MM.1S (cell line): ENCODE data around the gene XRN1.

Experiments used
- DNase-seq: peaks from one replicate; pipeline ENCODE4 v3.0.0-alpha.2; 2015
- H2AFZ ChIP-seq: fragments of 300-600 bp; sonication (generic); 2 replicates; pipeline ENCODE4 v1.6.0; 2016; ENCODE audit warnings: antibody characterized with exemption, low read length
- H3F3A ChIP-seq: fragments of 300-600 bp; sonication (generic); 2 replicates; pipeline ENCODE4 v1.6.1; 2016; ENCODE audit warnings: mild to moderate bottlenecking, antibody characterized with exemption, low read length, moderate library complexity, mixed read lengths; ENCODE audit not compliant: insufficient read depth
- H3K27ac ChIP-seq: fragments of 300-600 bp; sonication (generic); 2 replicates; pipeline ENCODE4 v1.5.1; 2016; ENCODE audit warnings: mild to moderate bottlenecking, low read length
- H3K27me3 ChIP-seq: fragments of 300-600 bp; sonication (generic); replicated peaks from 2 replicates; pipeline ENCODE4 v1.6.0; 2016; ENCODE audit warnings: low read length; ENCODE audit not compliant: insufficient read depth
- H3K36me3 ChIP-seq: fragments of 300-600 bp; sonication (generic); replicated peaks from 2 replicates; pipeline ENCODE4 v1.6.1; 2016; ENCODE audit warnings: mild to moderate bottlenecking, low read length, mixed read lengths; ENCODE audit not compliant: insufficient read depth
- H3K4me1 ChIP-seq: fragments of 300-600 bp; sonication (generic); 2 replicates; pipeline ENCODE4 v1.6.1; 2016; ENCODE audit warnings: low read length, mixed read lengths
- H3K4me2 ChIP-seq: fragments of 300-600 bp; sonication (generic); 2 replicates; pipeline ENCODE4 v1.6.0; 2016; ENCODE audit warnings: low read depth, low read length
- H3K4me3 ChIP-seq: fragments of 300-600 bp; sonication (generic); 2 replicates; pipeline ENCODE4 v1.5.1; 2016; ENCODE audit warnings: low read length, mixed read lengths
- H3K79me2 ChIP-seq: fragments of 300-600 bp; sonication (generic); 2 replicates; pipeline ENCODE4 v1.6.1; 2016; ENCODE audit warnings: mixed run types, low read length, mixed read lengths
- H3K9ac ChIP-seq: fragments of 300-600 bp; sonication (generic); 2 replicates; pipeline ENCODE4 v1.6.1; 2016; ENCODE audit warnings: low read length, mixed read lengths
- H3K9me2 ChIP-seq: fragments of 300-600 bp; sonication (generic); replicated peaks from 2 replicates; pipeline ENCODE4 v1.6.1; 2016; ENCODE audit warnings: mild to moderate bottlenecking, low read length, mixed read lengths; ENCODE audit not compliant: insufficient read depth
- H3K9me3 ChIP-seq: fragments of 300-600 bp; sonication (generic); replicated peaks from 2 replicates; pipeline ENCODE4 v1.6.1; 2016; ENCODE audit warnings: mild to moderate bottlenecking, low read length, mixed read lengths; ENCODE audit not compliant: insufficient read depth
- H4K20me1 ChIP-seq: fragments of 300-600 bp; sonication (generic); 2 replicates; pipeline ENCODE4 v1.6.1; 2016; ENCODE audit warnings: mild to moderate bottlenecking, low read length, moderate library complexity, mixed read lengths; ENCODE audit not compliant: insufficient read depth
- CTCF ChIP-seq: fragments of 300-600 bp; sonication (generic); IDR thresholded peaks from 2 replicates; pipeline ENCODE4 v1.5.1; 2016; ENCODE audit warnings: antibody characterized with exemption, low read length, mixed read lengths
- EZH2 ChIP-seq: fragments of 300-600 bp; sonication (generic); optimal IDR thresholded peaks from 2 replicates; pipeline ENCODE3; 2017; ENCODE audit warnings: low read depth, mild to moderate bottlenecking, antibody characterized with exemption, low read length, mixed read lengths
- EZH2phosphoT487 ChIP-seq: fragments of 300-600 bp; sonication (generic); IDR thresholded peaks from 2 replicates; pipeline ENCODE4 v1.6.1; 2018; ENCODE audit warnings: antibody characterized with exemption, low read length

Gene XRN1

DNA sequence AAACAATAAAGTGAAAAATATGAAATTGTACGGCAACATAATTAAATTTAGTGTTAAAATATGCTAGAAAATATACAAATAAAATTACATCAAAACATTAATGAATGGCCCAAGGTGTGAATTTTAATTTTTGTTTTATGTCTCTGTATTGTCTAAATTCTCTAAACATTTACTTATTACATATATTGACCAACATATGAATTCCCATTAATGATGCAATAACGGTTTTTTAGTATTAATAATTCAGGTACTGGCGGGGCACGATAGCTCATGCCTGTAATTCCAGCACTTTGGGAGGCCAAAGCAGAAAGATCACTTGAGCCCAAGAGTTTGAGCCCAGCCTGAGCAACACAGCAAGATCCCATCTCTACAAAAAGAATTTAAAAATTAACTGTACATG lies 20.6 kb upstream of the XRN1 start:
- Histone ChIP-seq H3K36me3 (no peaks in the 10 kb centered on the region; the same call in 1 of the 2 replicates), H3K79me2 (no peaks in the 10 kb centered on the region), H3K9me3 (no peaks in the 10 kb centered on the region), H3K27ac (no peak overlapping the region), H3K9me2 (no peaks in the 10 kb centered on the region), H3K27me3 (no peaks in the 10 kb centered on the region), H3K4me1 (no peaks in the 10 kb centered on the region), H3K4me2 (no peak overlapping the region), H4K20me1 (no peaks in the 10 kb centered on the region), H3K4me3 (no peak overlapping the region), H3K9ac (no peak overlapping the region), H2AFZ (no peak overlapping the region), H3F3A (no peaks in the 10 kb centered on the region)
- no peak for DNase-seq
- TF ChIP-seq EZH2 (no peak), EZH2phosphoT487 (no peak), CTCF (no peak)

GRCh38 chr3:142467768-142468167 lies 19.9 kb upstream of the XRN1 start:
- H3K27ac ChIP-seq, result no peak overlapping the region
- no peak for DNase-seq
- no peak overlapping the region for H3K4me2 ChIP-seq
- no peak overlapping the region for H3K4me3 ChIP-seq
- no peaks in the 10 kb centered on the region for H3K27me3 ChIP-seq
- H3K79me2 ChIP-seq, result no peaks in the 10 kb centered on the region
- H3K9ac ChIP-seq, result no peak overlapping the region
- H3K36me3 ChIP-seq, result no peaks in the 10 kb centered on the region; the same call in 1 of the 2 replicates
- no peaks in the 10 kb centered on the region for H3F3A ChIP-seq
- H3K9me2 ChIP-seq, result no peaks in the 10 kb centered on the region
- TF ChIP-seq EZH2 (no peak), EZH2phosphoT487 (no peak), CTCF (no peak)
- H3K4me1 ChIP-seq, result no peaks in the 10 kb centered on the region
- H2AFZ ChIP-seq, result no peak overlapping the region
- H4K20me1 ChIP-seq, result no peaks in the 10 kb centered on the region
- H3K9me3 ChIP-seq, result no peaks in the 10 kb centered on the region

DNA sequence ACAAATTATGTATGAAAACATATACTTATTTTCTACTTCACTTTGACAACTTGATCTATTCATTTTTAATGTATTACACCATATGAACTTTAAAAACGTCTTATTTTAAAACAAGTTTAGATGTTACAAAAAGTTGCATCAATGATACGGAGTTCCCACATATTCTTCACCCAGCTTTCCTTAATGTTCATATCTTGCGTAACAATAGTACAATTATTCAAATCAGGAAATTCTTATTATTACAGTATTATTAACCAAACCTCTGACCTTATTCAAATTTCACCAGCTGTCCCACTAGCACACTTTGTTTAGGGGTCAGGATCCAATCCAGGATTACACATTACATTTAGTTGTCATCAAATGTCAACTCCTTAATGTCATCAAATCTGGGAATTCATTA lies 12.9 kb upstream of the XRN1 start:
- H3K4me2 ChIP-seq, result no peak overlapping the region
- H4K20me1 ChIP-seq, result no peaks in the 10 kb centered on the region
- no peak overlapping the region for H3K4me3 ChIP-seq
- peaks cover 4% of the 10 kb centered on the region; the same call in 1 of the 2 replicates for H3K36me3 ChIP-seq
- H3K27ac ChIP-seq, result no peak overlapping the region
- no peak for DNase-seq
- no peaks in the 10 kb centered on the region for H3K9me3 ChIP-seq
- H3K79me2 ChIP-seq, result no peaks in the 10 kb centered on the region
- H3K9ac ChIP-seq, result no peak overlapping the region
- TF ChIP-seq EZH2 (no peak), EZH2phosphoT487 (no peak), CTCF (no peak)
- no peaks in the 10 kb centered on the region for H3K4me1 ChIP-seq
- no peaks in the 10 kb centered on the region for H3F3A ChIP-seq
- H3K27me3 ChIP-seq, result no peaks in the 10 kb centered on the region
- no peak overlapping the region for H2AFZ ChIP-seq
- H3K9me2 ChIP-seq, result no peaks in the 10 kb centered on the region
